HepG2 (cell line): ENCODE results near the gene KLF11. TPM values are rescaled to one million over a fixed set of nuclear protein-coding genes. Genes with fewer than 3 reads are reported as not detected.

Experiments
- AKAP8 ChIP-seq: sonication (generic); formaldehyde crosslinking; IDR thresholded peaks from 2 replicates; pipeline ENCODE4 v1.5.1; 2020; ENCODE audit warnings: mild to moderate bottlenecking, missing genetic modification reagents
- IRF2 ChIP-seq: IDR thresholded peaks from 2 replicates; pipeline ENCODE4 v1.6.1; 2018; ENCODE audit warnings: missing genetic modification reagents, missing compliant biosample characterization
- JUNB ChIP-seq: sonication (generic); formaldehyde crosslinking; IDR thresholded peaks from 2 replicates; pipeline ENCODE4 v1.8.0; 2022; ENCODE audit warnings: missing genetic modification reagents, mild to moderate bottlenecking, borderline replicate concordance
- NR2F1 ChIP-seq, 2 experiments: fragments of 450-650 bp in 1 of 2; formaldehyde crosslinking in 1 of 2; IDR thresholded peaks; 2 replicates each; pipeline versions ENCODE4 v1.5.0 to v1.6.1; 2016 to 2020; ENCODE audit warnings: mild to moderate bottlenecking in 1 of 2, missing compliant biosample characterization in 1 of 2, missing genetic modification reagents in 1 of 2, moderate library complexity in 1 of 2
- PHF20 ChIP-seq: sonication (generic); formaldehyde crosslinking; IDR thresholded peaks from 2 replicates; pipeline ENCODE4 v1.5.0; 2020; ENCODE audit warnings: mild to moderate bottlenecking, missing genetic modification reagents
- REPIN1 ChIP-seq: sonication (generic); formaldehyde crosslinking; IDR thresholded peaks from 2 replicates; pipeline ENCODE4 v1.8.0; 2022; ENCODE audit warnings: missing genetic modification reagents, low read depth, mild to moderate bottlenecking, borderline replicate concordance
- SMARCC2 ChIP-seq: fragments of 450-650 bp; IDR thresholded peaks from 2 replicates; pipeline ENCODE4 v1.6.1; 2017; ENCODE audit warnings: antibody characterized with exemption, mild to moderate bottlenecking
- THAP7 ChIP-seq: sonication (generic); formaldehyde crosslinking; IDR thresholded peaks from 2 replicates; pipeline ENCODE4 v1.8.1; 2023; ENCODE audit warnings: mild to moderate bottlenecking, missing genetic modification reagents
- ZBTB42 ChIP-seq: sonication (generic); formaldehyde crosslinking; IDR thresholded peaks from 2 replicates; pipeline ENCODE4 v1.5.0; 2020; ENCODE audit warnings: mild to moderate bottlenecking, missing genetic modification reagents
- ZBTB44 ChIP-seq: sonication (generic); formaldehyde crosslinking; IDR thresholded peaks from 2 replicates; pipeline ENCODE4 v1.4.0; 2020; ENCODE audit warnings: missing genetic modification reagents
- ZFX ChIP-seq: sonication (generic); formaldehyde crosslinking; IDR thresholded peaks from 2 replicates; pipeline ENCODE4 v1.4.0; 2020; ENCODE audit warnings: mild to moderate bottlenecking, low read depth, missing genetic modification reagents, moderate library complexity
- ZMAT5 ChIP-seq: sonication (generic); formaldehyde crosslinking; IDR thresholded peaks from 2 replicates; pipeline ENCODE4 v1.5.0; 2020; ENCODE audit warnings: mild to moderate bottlenecking, low read depth, missing genetic modification reagents, borderline replicate concordance
- ZMYM3 ChIP-seq: sonication (generic); formaldehyde crosslinking; IDR thresholded peaks from 2 replicates; pipeline ENCODE4 v1.5.1; 2020; ENCODE audit warnings: mild to moderate bottlenecking, missing genetic modification reagents
- ZNF607 ChIP-seq: sonication (generic); formaldehyde crosslinking; IDR thresholded peaks from 2 replicates; pipeline ENCODE4 v1.5.1; 2020; ENCODE audit warnings: missing genetic modification reagents, mild to moderate bottlenecking, borderline replicate concordance
- ZNF644 ChIP-seq: IDR thresholded peaks from 2 replicates; pipeline ENCODE4 v1.6.1; 2016; ENCODE audit warnings: low read depth
- ZNF670 ChIP-seq: sonication (generic); formaldehyde crosslinking; IDR thresholded peaks from 2 replicates; pipeline ENCODE4 v1.8.0; 2022; ENCODE audit warnings: mild to moderate bottlenecking, missing genetic modification reagents, borderline replicate concordance
- ZNF737 ChIP-seq: sonication (generic); formaldehyde crosslinking; IDR thresholded peaks from 2 replicates; pipeline ENCODE4 v1.5.0; 2020; ENCODE audit warnings: missing genetic modification reagents, mild to moderate bottlenecking, borderline replicate concordance
- ZNF772 ChIP-seq: sonication (generic); formaldehyde crosslinking; IDR thresholded peaks from 2 replicates; pipeline ENCODE4 v1.5.0; 2020; ENCODE audit warnings: mild to moderate bottlenecking, missing genetic modification reagents
- ZSCAN20 ChIP-seq: sonication (generic); formaldehyde crosslinking; IDR thresholded peaks from 2 replicates; pipeline ENCODE4 v1.4.0; 2020; ENCODE audit warnings: missing genetic modification reagents, mild to moderate bottlenecking, borderline replicate concordance
- ZZZ3 ChIP-seq: sonication (generic); formaldehyde crosslinking; IDR thresholded peaks from 2 replicates; pipeline ENCODE4 v1.4.0; 2020; ENCODE audit warnings: missing genetic modification reagents, mild to moderate bottlenecking, borderline replicate concordance
- polyA plus RNA-seq, 8 experiments: library from polyadenylated mRNA; depleted of rRNA in 3 of 8; stranded (reverse) in 7 of 8; unstranded in 1 of 8; fragments of >200 nt; fragmentation: Illumina TruSeq in 4 of 8; extraction: Trizol in 4 of 8; gene quantifications; 2 replicates each; pipeline versions ENCODE4 v1.2.1 to v1.2.3, GENCODE V29; 2011 to 2016; ENCODE audit warnings: low read depth in 4 of 8, missing spikeins in 1 of 8, mixed read lengths in 1 of 8; ENCODE audit not compliant: insufficient read depth in 1 of 8
- total RNA-seq, 5 experiments: library from RNA; depleted of rRNA; stranded (reverse); fragments of >200 nt; fragmentation: Illumina TruSeq; extraction: Trizol; gene quantifications; 2 replicates each; pipeline ENCODE4 v1.2.3, GENCODE V29; 2016; ENCODE audit warnings: low read depth in 1 of 5
- TF ChIP-seq, protein P1 (sequence below): IDR thresholded peaks from 2 replicates; pipeline ENCODE4 v1.6.1; 2016; ENCODE audit warnings: low read depth, control low read depth
- TF ChIP-seq, protein P2 (sequence below): IDR thresholded peaks from 2 replicates; pipeline ENCODE4 v1.6.1; 2016; ENCODE audit warnings: missing compliant biosample characterization, missing genetic modification reagents, borderline replicate concordance

KLF11 gene
- total and polyA plus RNA-seq, 2 of the 13 experiments (the other 11 are each of a cell fraction or from before 2014, with no cell fraction given): 2.5 to 11.8 TPM

GRCh38 chr2:10043256-10043905 is at the start of gene KLF11 (continued):
- TF ChIP-seq ZNF644 (CRISPR knock-in tag) (no peak), ZNF737 (CRISPR knock-in tag) (no peak), JUNB (CRISPR knock-in tag) (peak; percentile 70; the same call in 1 of the 2 replicates), IRF2 (peak; percentile 52; the same call in 1 of the 2 replicates), ZMAT5 (CRISPR knock-in tag) (no peak), ZNF670 (CRISPR knock-in tag) (no peak; the same call in 1 of the 2 replicates), ZNF772 (CRISPR knock-in tag) (peak; percentile 97; the same call in 1 of the 2 replicates), ZZZ3 (CRISPR knock-in tag) (peak; percentile 0; the same call in 1 of the 2 replicates), PHF20 (CRISPR knock-in tag) (peak; percentile 62), NR2F1 (CRISPR knock-in tag; IDR thresholded peaks at IDR 0.05) (no peak), ZBTB44 (CRISPR knock-in tag) (peak; percentile 94), AKAP8 (no peak; the same call in 1 of the 2 replicates), THAP7 (CRISPR knock-in tag) (peak; percentile 87; the same call in 1 of the 2 replicates), ZNF607 (CRISPR knock-in tag) (peak; percentile 98), ZMYM3 (no peak), ZBTB42 (peak; percentile 91; the same call in 1 of the 2 replicates), SMARCC2 (no peak), REPIN1 (CRISPR knock-in tag) (peak; percentile 39; the same call in 1 of the 2 replicates), ZSCAN20 (CRISPR knock-in tag) (peak; percentile 99; the same call in 1 of the 2 replicates), ZFX (CRISPR knock-in tag) (peak; percentile 54)
- TF ChIP-seq, protein P1, sequence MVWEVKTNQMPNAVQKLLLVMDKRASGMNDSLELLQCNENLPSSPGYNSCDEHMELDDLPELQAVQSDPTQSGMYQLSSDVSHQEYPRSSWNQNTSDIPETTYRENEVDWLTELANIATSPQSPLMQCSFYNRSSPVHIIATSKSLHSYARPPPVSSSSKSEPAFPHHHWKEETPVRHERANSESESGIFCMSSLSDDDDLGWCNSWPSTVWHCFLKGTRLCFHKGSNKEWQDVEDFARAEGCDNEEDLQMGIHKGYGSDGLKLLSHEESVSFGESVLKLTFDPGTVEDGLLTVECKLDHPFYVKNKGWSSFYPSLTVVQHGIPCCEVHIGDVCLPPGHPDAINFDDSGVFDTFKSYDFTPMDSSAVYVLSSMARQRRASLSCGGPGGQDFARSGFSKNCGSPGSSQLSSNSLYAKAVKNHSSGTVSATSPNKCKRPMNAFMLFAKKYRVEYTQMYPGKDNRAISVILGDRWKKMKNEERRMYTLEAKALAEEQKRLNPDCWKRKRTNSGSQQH (CRISPR knock-in tag): no peak
- TF ChIP-seq, protein P2, sequence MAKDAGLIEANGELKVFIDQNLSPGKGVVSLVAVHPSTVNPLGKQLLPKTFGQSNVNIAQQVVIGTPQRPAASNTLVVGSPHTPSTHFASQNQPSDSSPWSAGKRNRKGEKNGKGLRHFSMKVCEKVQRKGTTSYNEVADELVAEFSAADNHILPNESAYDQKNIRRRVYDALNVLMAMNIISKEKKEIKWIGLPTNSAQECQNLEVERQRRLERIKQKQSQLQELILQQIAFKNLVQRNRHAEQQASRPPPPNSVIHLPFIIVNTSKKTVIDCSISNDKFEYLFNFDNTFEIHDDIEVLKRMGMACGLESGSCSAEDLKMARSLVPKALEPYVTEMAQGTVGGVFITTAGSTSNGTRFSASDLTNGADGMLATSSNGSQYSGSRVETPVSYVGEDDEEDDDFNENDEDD (CRISPR knock-in tag): peak; percentile 96
